SK-N-MC (cell line): ENCODE data around the gene GBX1.

Experiments used
- DNase-seq: peaks from one replicate; pipeline ENCODE4 v3.0.0-alpha.2; 2011; ENCODE audit warnings: low read depth, low spot score
- H3K27ac ChIP-seq: fragments of 200-600 bp; sonication (generic); 2 replicates; pipeline ENCODE4 v1.5.1; 2016; ENCODE audit warnings: mixed run types
- H3K36me3 ChIP-seq: fragments of 200-600 bp; sonication (generic); 2 replicates; pipeline ENCODE4 v1.6.1; 2017; ENCODE audit warnings: antibody characterized with exemption, low read length, mixed read lengths; ENCODE audit not compliant: insufficient read depth
- H3K4me3 ChIP-seq: fragments of 200-600 bp; sonication (generic); 2 replicates; pipeline ENCODE4 v1.5.1; 2016
- H3K9ac ChIP-seq: fragments of 200-600 bp; sonication (generic); 2 replicates; pipeline ENCODE4 v1.8.0; 2017; ENCODE audit warnings: mixed run types, mixed read lengths; ENCODE audit not compliant: insufficient read length
- H3K9me3 ChIP-seq: fragments of 200-600 bp; sonication (generic); 2 replicates; pipeline ENCODE4 v1.6.1; 2017; ENCODE audit warnings: low read depth, mild to moderate bottlenecking, antibody characterized with exemption, low read length, moderate library complexity, mixed read lengths
- EZH2 ChIP-seq: fragments of 200-600 bp; sonication (generic); IDR thresholded peaks from one replicate; pipeline ENCODE4 v1.6.1; 2017; ENCODE audit warnings: antibody characterized with exemption
- FOXP2 ChIP-seq: optimal IDR thresholded peaks from 2 replicates; pipeline ENCODE3; 2011; ENCODE audit warnings: mild to moderate bottlenecking, moderate library complexity; ENCODE audit not compliant: insufficient read depth; ENCODE audit errors: extremely low read length, control extremely low read depth
- POLR2AphosphoS5 ChIP-seq: IDR thresholded peaks from 2 replicates; pipeline ENCODE4 v1.6.1; 2012; ENCODE audit warnings: mild to moderate bottlenecking, low read depth, low read length, borderline replicate concordance

Gene GBX1

GRCh38 chr7:151119902-151120301 is 47.6 kb downstream of the GBX1 start:
- DNase-seq: no peak
- TF ChIP-seq FOXP2: no peak
- no peak for TF ChIP-seq POLR2AphosphoS5
- no peak for TF ChIP-seq EZH2
- Histone ChIP-seq H3K9ac (no peak overlapping the region), H3K9me3 (no peaks in the 10 kb centered on the region), H3K4me3 (no peak overlapping the region), H3K36me3 (peaks cover 13% of the 10 kb centered on the region; the same call in 1 of the 2 replicates), H3K27ac (no peak overlapping the region)

GRCh38 chr7:151119055-151119415 is 48.5 kb downstream of the GBX1 start:
- DNase-seq: no peak
- peaks cover 10% of the 10 kb centered on the region; the same call in 1 of the 2 replicates for H3K36me3 ChIP-seq
- no peaks in the 10 kb centered on the region for H3K9me3 ChIP-seq
- no peak overlapping the region for H3K4me3 ChIP-seq
- no peak for TF ChIP-seq FOXP2
- TF ChIP-seq EZH2: no peak
- no peak for TF ChIP-seq POLR2AphosphoS5
- H3K9ac ChIP-seq: no peak overlapping the region
- H3K27ac ChIP-seq: no peak overlapping the region

GRCh38 chr7:151118108-151119054 is 49.1 kb downstream of the GBX1 start:
- no peak overlapping the region for H3K9ac ChIP-seq
- H3K27ac ChIP-seq: no peak overlapping the region
- H3K9me3 ChIP-seq: no peaks in the 10 kb centered on the region
- no peak for DNase-seq
- H3K4me3 ChIP-seq: no peak overlapping the region
- peaks cover 4% of the 10 kb centered on the region; the same call in 1 of the 2 replicates for H3K36me3 ChIP-seq
- TF ChIP-seq POLR2AphosphoS5 (no peak), FOXP2 (no peak), EZH2 (no peak)

GRCh38 chr7:151117565-151117964 is 49.9 kb downstream of the GBX1 start:
- Histone ChIP-seq H3K9me3 (no peaks in the 10 kb centered on the region), H3K4me3 (no peak overlapping the region), H3K36me3 (no peaks in the 10 kb centered on the region; the same call in 1 of the 2 replicates), H3K9ac (no peak overlapping the region), H3K27ac (no peak overlapping the region)
- DNase-seq: no peak
- TF ChIP-seq FOXP2 (no peak), EZH2 (no peak), POLR2AphosphoS5 (no peak)

- Histone ChIP-seq H3K9ac (no peak overlapping the region), H3K27ac (no peak overlapping the region), H3K9me3 (no peaks in the 10 kb centered on the region), H3K4me3 (no peak overlapping the region), H3K36me3 (no peaks in the 10 kb centered on the region; the same call in 1 of the 2 replicates)
- no peak for TF ChIP-seq FOXP2
- TF ChIP-seq EZH2: no peak
- no peak for TF ChIP-seq POLR2AphosphoS5
- no peak for DNase-seq
These were observed 50.7 kb downstream of the GBX1 start for GRCh38 chr7:151116603-151117440.

GRCh38 chr7:151115836-151116418 is 51.6 kb downstream of the GBX1 start:
- H3K9ac ChIP-seq: no peak overlapping the region
- no peaks in the 10 kb centered on the region; the same call in 1 of the 2 replicates for H3K36me3 ChIP-seq
- DNase-seq: no peak
- H3K27ac ChIP-seq: no peak overlapping the region
- no peak overlapping the region for H3K4me3 ChIP-seq
- no peak for TF ChIP-seq FOXP2
- no peaks in the 10 kb centered on the region for H3K9me3 ChIP-seq

GRCh38 chr7:151115121-151115835 is 52.2 kb downstream of the GBX1 start:
- no peak overlapping the region for H3K4me3 ChIP-seq
- no peak overlapping the region for H3K9ac ChIP-seq
- DNase-seq: no peak
- no peak overlapping the region for H3K27ac ChIP-seq
- H3K9me3 ChIP-seq: no peaks in the 10 kb centered on the region
- no peaks in the 10 kb centered on the region; the same call in 1 of the 2 replicates for H3K36me3 ChIP-seq
- TF ChIP-seq EZH2 (no peak), POLR2AphosphoS5 (no peak), FOXP2 (no peak)
